IPS-18c (cell line): ENCODE measurements around the gene PROM2.

Source experiments
- H3K4me3 ChIP-seq: 2 replicates; pipeline ENCODE4 v1.7.0; 2013; ENCODE audit warnings: low read depth, mild to moderate bottlenecking, low read length, moderate library complexity; ENCODE audit not compliant: insufficient read depth
- H3K9me3 ChIP-seq: one replicate; pipeline ENCODE4 v1.6.1; 2013; ENCODE audit warnings: mild to moderate bottlenecking, low read length, moderate library complexity; ENCODE audit not compliant: control insufficient read depth, insufficient read depth

Gene PROM2

DNA sequence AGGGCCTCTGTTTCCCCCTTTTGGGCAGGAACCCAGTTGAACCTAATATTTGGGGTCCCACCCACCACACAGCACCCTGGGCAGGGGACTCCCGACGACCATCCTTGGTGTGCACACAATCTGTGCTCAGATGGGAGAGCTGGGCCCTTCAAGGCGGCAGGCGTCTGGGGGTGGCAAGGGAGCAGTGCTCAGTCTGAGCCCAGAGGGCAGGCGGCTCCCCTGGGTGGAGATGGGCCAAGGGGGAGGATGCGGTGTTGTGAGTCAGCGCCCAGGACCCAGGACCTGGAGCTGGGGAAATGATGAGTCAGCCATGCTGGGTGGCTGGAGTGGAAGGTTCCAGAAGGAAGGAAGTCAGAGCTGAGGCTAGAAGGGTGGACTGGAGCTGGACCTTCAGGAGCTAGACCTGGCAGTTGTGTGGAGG is 3.8 kb downstream of the PROM2 start:
- H3K9me3 ChIP-seq, result no peaks in the 10 kb centered on the region
- H3K4me3 ChIP-seq, result no peak overlapping the region

DNA sequence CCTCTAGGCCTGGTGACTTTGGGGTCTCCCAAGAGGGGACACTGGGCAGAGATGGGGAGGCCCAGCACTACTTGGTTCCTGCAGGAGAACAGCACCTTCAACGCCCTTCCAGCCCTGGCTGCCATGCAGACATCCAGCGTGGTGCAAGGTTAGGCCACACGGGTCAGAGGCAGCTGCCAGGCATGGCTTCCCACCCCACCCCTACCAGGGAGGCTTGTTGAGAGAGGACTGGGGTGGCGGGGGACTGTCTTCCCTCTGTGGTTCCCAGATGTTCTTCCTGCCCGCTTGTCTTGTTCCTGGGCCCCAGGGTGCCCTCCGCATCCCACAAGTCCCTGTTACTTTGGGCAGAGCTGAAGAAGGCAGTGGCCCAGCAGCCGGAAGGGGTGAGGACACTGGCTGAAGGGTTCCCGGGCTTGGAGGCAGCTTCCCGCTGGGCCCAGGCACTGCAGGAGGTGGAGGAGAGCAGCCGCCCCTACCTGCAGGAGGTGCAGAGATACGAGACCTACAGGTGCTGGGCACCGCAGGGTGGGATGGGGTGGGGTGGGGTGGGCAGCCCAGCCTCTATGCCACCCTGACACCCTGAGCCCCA is 4.5 kb downstream of the PROM2 start:
- Histone ChIP-seq H3K9me3 (no peaks in the 10 kb centered on the region), H3K4me3 (no peak overlapping the region)

DNA sequence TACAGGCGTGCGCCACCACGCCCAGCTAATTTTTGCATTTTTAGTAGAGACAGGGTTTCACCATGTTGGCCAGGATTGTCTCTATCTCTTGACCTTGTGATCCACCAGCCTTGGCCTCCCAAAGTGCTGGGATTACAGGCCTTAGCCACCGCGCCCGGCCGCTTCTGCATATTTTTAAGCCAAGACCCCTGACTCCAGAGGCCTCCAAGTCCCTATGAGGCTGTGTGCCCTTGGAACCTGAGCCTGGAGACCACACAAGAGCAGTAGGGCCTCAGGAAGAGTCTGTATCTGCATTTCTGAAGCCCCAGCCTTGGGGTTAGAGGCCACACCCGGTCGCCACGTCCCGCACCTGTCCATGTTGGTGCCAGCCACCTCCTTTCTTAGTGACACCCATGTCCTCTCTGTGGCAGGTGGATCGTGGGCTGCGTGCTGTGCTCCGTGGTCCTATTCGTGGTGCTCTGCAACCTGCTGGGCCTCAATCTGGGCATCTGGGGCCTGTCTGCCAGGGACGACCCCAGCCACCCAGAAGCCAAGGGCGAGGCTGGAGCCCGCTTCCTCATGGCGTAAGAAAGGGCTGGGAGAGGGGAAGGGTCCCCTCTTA is 5.3 kb downstream of the PROM2 start:
- no peak overlapping the region for H3K4me3 ChIP-seq
- no peaks in the 10 kb centered on the region for H3K9me3 ChIP-seq

DNA sequence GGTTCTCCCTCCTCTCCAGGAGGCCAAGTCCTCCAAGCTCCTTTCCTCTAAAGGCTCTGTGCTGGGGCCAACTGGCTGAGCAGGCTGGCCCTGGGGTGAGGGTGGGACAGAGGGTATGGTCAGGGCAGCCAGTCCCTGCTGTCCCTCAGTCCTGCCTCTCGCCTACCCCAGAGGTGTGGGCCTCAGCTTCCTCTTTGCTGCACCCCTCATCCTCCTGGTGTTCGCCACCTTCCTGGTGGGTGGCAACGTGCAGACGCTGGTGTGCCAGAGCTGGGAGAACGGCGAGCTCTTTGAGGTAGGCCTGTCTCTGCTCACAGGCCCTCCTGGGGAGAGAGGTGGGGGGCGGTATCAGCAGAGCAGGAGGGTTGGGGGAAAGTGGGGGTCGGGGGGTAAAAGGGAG is 6.8 kb downstream of the PROM2 start:
- Histone ChIP-seq H3K9me3 (no peaks in the 10 kb centered on the region), H3K4me3 (no peak overlapping the region)

DNA sequence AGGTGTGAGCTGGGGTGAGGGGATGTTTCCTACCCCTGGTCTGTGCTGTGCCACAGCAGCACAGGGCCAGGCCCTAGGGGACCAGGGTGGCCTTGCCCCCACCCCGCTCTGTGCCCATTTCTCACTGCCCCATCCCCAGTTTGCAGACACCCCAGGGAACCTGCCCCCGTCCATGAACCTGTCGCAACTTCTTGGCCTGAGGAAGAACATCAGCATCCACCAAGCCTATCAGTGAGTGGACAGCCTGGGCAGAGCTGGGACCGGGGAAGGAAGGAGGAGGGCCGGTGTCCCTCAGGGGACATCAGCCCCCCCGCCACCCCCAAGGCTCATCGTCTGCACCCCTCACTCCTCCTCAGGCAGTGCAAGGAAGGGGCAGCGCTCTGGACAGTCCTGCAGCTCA is 7.5 kb downstream of the PROM2 start:
- no peaks in the 10 kb centered on the region for H3K9me3 ChIP-seq
- no peak overlapping the region for H3K4me3 ChIP-seq

DNA sequence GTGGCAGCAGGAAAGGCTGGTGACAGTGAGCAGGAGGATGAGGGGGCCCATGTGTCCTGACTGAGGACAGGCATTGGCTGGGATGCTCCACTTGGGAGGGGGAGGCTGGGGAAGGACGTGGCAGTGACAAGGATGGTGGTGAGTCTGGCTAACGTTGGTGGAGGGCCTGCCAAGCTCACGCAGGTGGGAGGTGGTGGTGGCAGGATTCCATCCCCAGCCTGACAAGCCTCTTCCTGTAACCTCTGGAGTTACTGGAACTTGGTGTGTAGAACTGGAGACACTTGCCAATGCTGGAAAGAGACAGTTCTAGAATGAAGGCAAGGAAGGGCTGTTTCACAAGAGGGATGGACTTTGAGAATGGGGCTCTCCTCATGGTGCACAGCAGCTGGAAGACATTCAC is 8.2 kb downstream of the PROM2 start:
- no peaks in the 10 kb centered on the region for H3K9me3 ChIP-seq
- no peak overlapping the region for H3K4me3 ChIP-seq

DNA sequence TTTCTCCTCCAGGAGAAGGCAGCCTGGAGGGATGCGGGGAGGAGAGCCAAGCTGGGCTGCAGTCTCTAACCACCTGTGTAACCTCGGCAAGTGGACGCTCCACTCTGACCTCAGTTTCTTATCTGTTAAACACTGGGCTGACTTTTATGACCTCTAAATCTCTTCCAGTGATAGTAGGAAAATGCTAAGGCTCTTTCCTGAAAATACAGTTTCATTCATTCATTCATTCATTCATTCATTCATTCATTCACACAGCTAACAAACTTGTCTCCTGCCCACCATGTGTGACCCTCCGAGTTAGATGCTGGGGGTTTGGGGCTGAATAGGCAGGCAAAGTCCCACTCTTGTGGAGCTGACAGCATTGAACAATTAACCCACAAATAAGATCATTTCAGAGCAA is 9.3 kb downstream of the PROM2 start:
- Histone ChIP-seq H3K9me3 (no peaks in the 10 kb centered on the region), H3K4me3 (no peak overlapping the region)

DNA sequence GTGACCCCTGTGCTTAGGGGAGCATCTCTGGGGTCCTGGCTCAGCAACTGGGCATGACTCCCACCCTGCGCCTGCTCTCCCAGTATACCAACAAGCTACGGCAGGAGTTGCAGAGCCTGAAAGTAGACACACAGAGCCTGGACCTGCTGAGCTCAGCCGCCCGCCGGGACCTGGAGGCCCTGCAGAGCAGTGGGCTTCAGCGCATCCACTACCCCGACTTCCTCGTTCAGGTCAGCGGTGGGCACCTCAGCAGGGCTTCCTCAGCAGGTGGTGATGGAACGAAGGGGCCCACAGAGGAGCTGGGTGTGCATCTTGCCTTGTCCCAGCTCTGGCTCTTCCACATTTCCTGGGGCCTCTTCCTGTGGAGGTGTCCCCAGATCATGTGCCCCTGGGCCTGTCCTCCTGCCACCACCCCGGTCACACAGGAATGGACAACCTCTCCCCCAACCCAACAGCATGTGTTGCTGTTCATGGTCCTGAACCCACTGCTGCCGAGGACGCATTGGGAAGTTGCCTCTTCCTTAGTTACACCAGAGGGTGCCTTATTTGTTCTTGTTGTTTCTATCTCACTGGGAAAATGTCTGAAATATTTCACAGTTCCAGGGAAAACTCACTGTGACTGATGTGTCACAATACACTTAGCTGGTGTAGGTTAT is 10.8 kb downstream of the PROM2 start:
- Histone ChIP-seq H3K9me3 (no peaks in the 10 kb centered on the region), H3K4me3 (no peak overlapping the region)

DNA sequence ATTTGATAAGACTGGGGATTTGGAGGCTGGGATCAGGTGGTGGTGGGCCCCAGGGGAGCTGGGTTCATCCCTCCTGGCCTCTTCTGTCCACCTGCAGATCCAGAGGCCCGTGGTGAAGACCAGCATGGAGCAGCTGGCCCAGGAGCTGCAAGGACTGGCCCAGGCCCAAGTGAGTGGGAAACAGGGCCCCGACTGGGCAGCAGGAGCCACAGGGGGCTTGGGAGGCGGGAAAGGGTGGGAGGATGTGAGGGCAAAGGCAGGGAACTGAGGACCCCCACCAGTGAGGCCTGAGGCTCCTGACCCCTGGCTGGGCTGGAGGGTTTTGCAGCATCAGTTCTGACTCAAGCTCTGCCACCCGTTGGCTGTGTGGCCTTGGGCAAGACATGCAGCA is 11.3 kb downstream of the PROM2 start:
- H3K4me3 ChIP-seq, result no peak overlapping the region
- H3K9me3 ChIP-seq, result no peaks in the 10 kb centered on the region

DNA sequence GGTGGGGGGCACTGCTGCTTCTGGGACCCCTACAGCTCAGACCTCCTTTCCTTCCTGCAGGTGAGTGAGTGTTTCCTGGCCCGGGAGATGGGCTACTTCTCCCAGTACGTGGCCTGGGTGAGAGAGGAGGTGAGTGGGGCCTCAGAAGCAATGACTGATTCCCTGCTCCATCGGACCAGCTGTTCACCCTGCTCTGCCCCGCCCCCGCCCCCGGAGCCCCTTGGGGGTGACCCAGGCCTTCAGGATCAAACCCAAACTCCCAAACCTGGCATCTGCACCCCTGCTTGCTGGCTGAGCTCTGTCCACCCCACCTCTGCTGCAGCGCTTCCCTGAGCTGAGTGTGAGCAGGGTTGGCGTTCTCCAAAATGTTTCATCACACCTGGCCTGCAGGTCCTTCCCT is 13.1 kb downstream of the PROM2 start:
- Histone ChIP-seq H3K4me3 (no peak overlapping the region), H3K9me3 (no peaks in the 10 kb centered on the region)

DNA sequence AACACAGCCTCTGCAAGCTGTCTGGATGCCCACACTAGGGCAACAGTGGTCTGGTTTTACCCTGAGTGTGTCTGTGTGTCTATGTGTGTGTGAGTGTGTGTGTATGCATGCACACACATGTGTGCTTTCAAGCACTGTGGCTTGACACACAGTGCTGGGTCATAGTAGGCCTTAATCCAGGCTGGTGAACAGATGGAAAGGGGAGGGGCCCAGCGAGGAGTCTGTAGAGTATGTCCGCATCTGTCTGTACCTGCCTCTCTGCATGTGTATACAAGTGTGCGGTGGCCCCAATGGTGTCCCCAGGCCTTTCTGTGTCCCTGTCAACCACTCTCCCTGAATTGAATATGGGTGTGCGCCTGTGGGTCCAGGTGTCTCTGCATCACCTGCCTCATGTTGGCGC is 13.6 kb downstream of the PROM2 start:
- Histone ChIP-seq H3K4me3 (no peak overlapping the region), H3K9me3 (no peaks in the 10 kb centered on the region)

DNA sequence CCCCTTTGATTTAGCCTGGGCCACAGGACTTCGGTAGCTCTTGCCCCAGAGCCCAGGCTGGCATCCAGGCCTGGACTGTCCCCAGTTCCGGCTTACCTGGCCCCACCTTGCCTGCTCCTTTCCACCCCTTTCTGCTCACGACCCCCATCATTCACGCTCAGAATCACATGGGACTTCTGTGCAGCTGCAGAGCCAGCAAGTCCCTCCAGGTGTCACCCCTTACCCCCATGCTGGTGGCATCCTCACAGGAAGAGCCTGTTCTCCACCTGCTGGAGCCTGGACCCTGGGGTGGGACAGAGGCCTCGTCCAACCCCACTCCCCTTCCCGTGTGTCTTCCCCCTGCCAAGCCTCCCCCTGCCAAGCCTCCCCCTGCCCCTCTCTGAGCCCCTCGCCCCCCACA is 15.0 kb downstream of the PROM2 start:
- no peak overlapping the region for H3K4me3 ChIP-seq
- no peaks in the 10 kb centered on the region for H3K9me3 ChIP-seq

DNA sequence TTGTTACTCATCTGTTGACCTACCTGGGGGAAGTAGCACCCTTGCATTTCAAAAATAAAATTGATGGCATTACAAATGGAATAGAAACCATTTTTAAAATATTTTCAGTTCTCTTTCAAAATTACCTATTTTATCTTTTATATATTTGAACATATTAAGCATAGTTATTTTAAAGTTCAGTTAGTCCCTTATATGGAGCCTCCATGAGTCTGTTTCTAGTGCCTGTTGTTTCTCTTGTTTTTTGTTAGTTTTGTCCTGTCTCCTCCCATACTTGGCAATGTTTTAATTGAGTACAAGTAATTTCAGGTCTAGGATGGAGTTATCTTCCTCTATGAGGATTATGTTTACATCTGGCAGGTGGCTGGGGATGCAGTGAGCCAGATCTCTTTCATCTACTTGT is 17.0 kb downstream of the PROM2 start:
- Histone ChIP-seq H3K9me3 (no peaks in the 10 kb centered on the region), H3K4me3 (no peak overlapping the region)

DNA sequence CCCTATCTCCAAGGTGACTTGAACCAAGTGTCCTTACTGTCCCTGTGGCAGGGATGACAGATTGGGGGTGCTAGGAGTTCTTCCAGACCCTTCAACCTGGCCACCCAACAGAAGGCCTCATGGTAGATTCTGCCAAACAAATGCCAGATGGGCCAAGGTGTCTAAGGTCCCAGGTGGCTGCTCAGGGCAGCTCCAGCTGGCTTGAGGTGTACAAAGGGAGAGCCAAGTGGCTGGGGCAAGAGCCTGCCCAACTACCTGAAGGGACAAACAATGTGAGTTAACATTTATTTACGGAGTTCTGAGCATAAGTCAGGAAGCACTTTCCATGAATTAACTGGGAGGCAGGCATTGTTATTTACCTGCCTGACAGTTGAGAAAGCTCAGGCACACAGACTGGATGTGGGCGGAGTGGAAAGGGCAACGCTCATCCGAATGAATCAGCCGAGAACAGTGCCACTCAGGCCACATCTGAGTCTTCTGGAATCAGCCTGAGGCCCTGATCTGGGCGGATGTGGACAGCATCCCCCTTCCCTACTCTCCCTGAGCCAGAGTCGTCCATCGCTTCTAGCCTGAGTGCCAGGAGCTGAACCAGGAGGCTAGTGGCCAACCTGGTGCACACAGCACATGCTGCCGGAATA is 18.5 kb downstream of the PROM2 start:
- Histone ChIP-seq H3K9me3 (no peaks in the 10 kb centered on the region), H3K4me3 (no peak overlapping the region)

DNA sequence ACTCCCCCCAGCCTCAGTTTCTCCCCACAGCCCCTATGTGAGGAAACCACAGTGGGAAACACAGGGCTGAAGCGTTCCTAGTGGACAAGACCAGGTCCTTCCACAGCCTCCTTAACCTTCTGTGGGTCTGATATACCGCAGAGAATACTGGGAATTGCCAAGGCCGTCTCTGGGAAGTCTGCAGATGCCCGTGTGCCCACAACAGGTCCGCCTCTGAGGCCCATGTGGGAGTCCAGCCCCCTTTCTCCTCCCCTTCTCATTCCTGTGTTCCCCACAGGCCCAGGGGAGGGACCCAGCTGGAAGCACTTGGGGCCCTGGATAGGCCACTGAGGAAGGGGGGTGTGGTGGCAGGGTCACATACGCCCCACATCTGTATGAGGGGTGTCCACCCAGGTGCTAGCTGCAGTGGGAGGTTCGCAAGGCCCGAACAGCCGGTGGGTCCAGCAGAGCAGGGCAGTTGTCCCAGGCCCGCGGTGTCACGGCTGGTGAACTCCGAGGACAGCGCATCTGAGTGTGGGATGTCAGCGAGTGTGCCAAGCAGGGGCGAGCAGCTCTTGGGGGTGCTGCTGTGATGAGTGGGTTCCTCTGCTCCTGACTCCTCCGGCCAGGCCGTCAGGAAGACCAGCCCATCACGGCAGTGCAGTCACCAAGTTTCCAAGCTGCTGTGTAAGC is 20.5 kb downstream of the PROM2 start:
- H3K4me3 ChIP-seq, result no peak overlapping the region
- H3K9me3 ChIP-seq, result no peaks in the 10 kb centered on the region

DNA sequence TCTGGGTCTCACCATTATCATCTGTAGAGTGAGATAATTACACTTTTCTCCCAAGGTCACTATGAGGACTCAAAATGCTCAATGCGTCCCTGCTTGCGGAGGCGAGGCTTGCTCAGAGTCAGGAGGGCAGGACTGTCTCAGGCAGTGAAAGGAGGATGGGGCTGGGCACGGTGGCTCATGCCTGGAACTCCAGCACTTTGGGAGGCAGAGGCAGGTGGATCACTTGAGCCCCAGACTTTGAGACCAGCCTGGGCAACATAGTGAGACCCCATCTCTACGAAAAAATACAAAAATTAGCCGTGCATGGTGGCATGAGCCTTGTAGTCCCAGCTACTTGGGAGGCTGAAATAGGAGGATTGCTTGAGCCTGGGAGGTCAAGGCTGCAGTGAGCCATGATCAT is 21.1 kb downstream of the PROM2 start:
- Histone ChIP-seq H3K4me3 (no peak overlapping the region), H3K9me3 (no peaks in the 10 kb centered on the region)

DNA sequence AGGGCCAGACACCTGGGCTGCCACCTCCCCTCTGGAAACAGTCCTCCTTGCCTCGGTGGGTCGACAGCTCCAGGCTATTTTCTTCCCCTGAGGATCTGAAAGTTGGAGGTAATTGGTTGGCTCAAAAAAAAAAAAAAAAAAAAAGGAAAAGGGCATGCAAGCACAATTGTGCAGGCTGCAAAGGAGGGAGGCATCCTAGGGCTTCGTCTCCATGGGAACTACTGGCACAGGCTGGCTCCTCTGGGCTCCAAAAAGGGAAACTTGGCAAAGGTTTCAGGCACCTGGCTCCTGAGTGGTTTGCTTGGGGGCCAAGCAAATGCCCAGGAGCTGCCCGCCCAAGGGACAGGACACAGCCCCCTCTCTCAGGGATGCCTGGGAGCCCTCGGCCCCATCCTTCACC is 21.8 kb downstream of the PROM2 start:
- H3K9me3 ChIP-seq, result no peaks in the 10 kb centered on the region

More for the DNA sequence above, 21.8 kb downstream of the PROM2 start:
- H3K4me3 ChIP-seq, result no peak overlapping the region
